ENCODE results near the gene ARHGAP26. TPM values are rescaled to one million over a fixed set of nuclear protein-coding genes. Genes with fewer than 3 reads are reported as not detected.
A peak's percentile ranks its signal among the peaks of the same experiment; 100 is the strongest.

Gene ARHGAP26
- polyA plus RNA-seq, 1 donor (not counting 4 experiments of a cell fraction or from before 2014, with no cell fraction given) = 3.9 TPM

GRCh38 chr5:143235423-143235822 lies 465.2 kb downstream of the ARHGAP26 start:
- dilution Hi-C loops (cut with MboI; ENCODE audit: extremely low pct_ligation_motif_present, low sequenced_read_pairs) = no loop called here
- TF ChIP-seq CTCF (optimal IDR thresholded peaks at IDR 0.05 in 1 of 3, IDR thresholded peaks at IDR 0.05 in 1 of 3, conservative IDR thresholded peaks at IDR 0.05 in 1 of 3; ENCODE audit: extremely low read depth in 1 of 3, insufficient read depth in 2 of 3, low read length in 3 of 3) = no peak
- Histone ChIP-seq H3K27me3 (ENCODE audit: control insufficient read depth, extremely low read depth, insufficient read depth, low read length) (no peaks in the 10 kb centered on the region), H3K4me1 (ENCODE audit: control insufficient read depth, extremely low read depth, insufficient read depth, low read length) (peaks cover 27% of the 10 kb centered on the region), H3K9me1 (ENCODE audit: control insufficient read depth, extremely low read depth, insufficient read depth, low read length) (no peaks in the 10 kb centered on the region), H4K20me1 (ENCODE audit: control insufficient read depth, extremely low read depth, insufficient read depth, low read length) (no peaks in the 10 kb centered on the region), H3K4me3 (ENCODE audit: control insufficient read depth in 2 of 3, extremely low read depth in 1 of 3, insufficient read depth in 2 of 3, low read depth in 1 of 3, low read length in 3 of 3) (no peak overlapping the region), H3K9ac (ENCODE audit: control insufficient read depth, extremely low read depth, insufficient read depth, low read length) (peak overlapping the region; percentile 78), H2AFZ (ENCODE audit: control insufficient read depth, low read length) (peak overlapping the region; percentile 54), H3K36me3 (ENCODE audit: control insufficient read depth in 2 of 2, extremely low read depth in 1 of 2, insufficient read depth in 2 of 2, low read length in 2 of 2) (no peaks in the 10 kb centered on the region), H3K9me3 (ENCODE audit: control insufficient read depth, low read depth, low read length) (no peaks in the 10 kb centered on the region), H3K27ac (ENCODE audit: control insufficient read depth, insufficient read depth, low read length) (peak overlapping the region; percentile 97), H3K4me2 (ENCODE audit: control insufficient read depth, extremely low read depth, insufficient read depth, low read depth, low read length) (peak overlapping the region; percentile 63), H3K79me2 (ENCODE audit: control insufficient read depth, insufficient read depth, low read length) (no peaks in the 10 kb centered on the region)
- peak; percentile 98 for DNase-seq (ENCODE audit: low read depth, low spot score)
- peak; percentile 97 for FAIRE-seq

GRCh38 chr5:143236682-143237081 lies 466.5 kb downstream of the ARHGAP26 start:
- DNase-seq (ENCODE audit: low read depth, low spot score) (no peak), FAIRE-seq (no peak)
- H3K4me1 ChIP-seq (ENCODE audit: control insufficient read depth, extremely low read depth, insufficient read depth, low read length) = peaks cover 25% of the 10 kb centered on the region
- no peak overlapping the region for H3K4me3 ChIP-seq (ENCODE audit: control insufficient read depth in 2 of 3, extremely low read depth in 1 of 3, insufficient read depth in 2 of 3, low read depth in 1 of 3, low read length in 3 of 3)
- no peaks in the 10 kb centered on the region for H3K9me1 ChIP-seq (ENCODE audit: control insufficient read depth, extremely low read depth, insufficient read depth, low read length)
- H3K27me3 ChIP-seq (ENCODE audit: control insufficient read depth, extremely low read depth, insufficient read depth, low read length) = no peaks in the 10 kb centered on the region
- no peaks in the 10 kb centered on the region for H3K79me2 ChIP-seq (ENCODE audit: control insufficient read depth, insufficient read depth, low read length)
- no peak overlapping the region for H3K4me2 ChIP-seq (ENCODE audit: control insufficient read depth, extremely low read depth, insufficient read depth, low read depth, low read length)
- no peaks in the 10 kb centered on the region for H3K9me3 ChIP-seq (ENCODE audit: control insufficient read depth, low read depth, low read length)
- no peaks in the 10 kb centered on the region for H3K36me3 ChIP-seq (ENCODE audit: control insufficient read depth in 2 of 2, extremely low read depth in 1 of 2, insufficient read depth in 2 of 2, low read length in 2 of 2)
- TF ChIP-seq EZH2 (IDR thresholded peaks at IDR 0.05; ENCODE audit: low read length) = no peak
- TF ChIP-seq CTCF (optimal IDR thresholded peaks at IDR 0.05 in 1 of 3, IDR thresholded peaks at IDR 0.05 in 1 of 3, conservative IDR thresholded peaks at IDR 0.05 in 1 of 3; ENCODE audit: extremely low read depth in 1 of 3, insufficient read depth in 2 of 3, low read length in 3 of 3) = no peak
- dilution Hi-C loops (cut with MboI; ENCODE audit: extremely low pct_ligation_motif_present, low sequenced_read_pairs) = no loop called here
- no peak overlapping the region for H3K9ac ChIP-seq (ENCODE audit: control insufficient read depth, extremely low read depth, insufficient read depth, low read length)
- no peaks in the 10 kb centered on the region for H4K20me1 ChIP-seq (ENCODE audit: control insufficient read depth, extremely low read depth, insufficient read depth, low read length)
- no peak overlapping the region for H2AFZ ChIP-seq (ENCODE audit: control insufficient read depth, low read length)
- H3K27ac ChIP-seq (ENCODE audit: control insufficient read depth, insufficient read depth, low read length) = peak overlapping the region; percentile 97

Data from keratinocyte (primary cell).